GM15510 (cell line): ENCODE results near the gene WDR11.

Experiments used
- POLR2A ChIP-seq: IDR thresholded peaks from 3 replicates; pipeline ENCODE4 v1.6.1; 2011; ENCODE audit warnings: borderline replicate concordance; ENCODE audit not compliant: insufficient read length; ENCODE audit errors: extremely low read depth

Gene WDR11

DNA sequence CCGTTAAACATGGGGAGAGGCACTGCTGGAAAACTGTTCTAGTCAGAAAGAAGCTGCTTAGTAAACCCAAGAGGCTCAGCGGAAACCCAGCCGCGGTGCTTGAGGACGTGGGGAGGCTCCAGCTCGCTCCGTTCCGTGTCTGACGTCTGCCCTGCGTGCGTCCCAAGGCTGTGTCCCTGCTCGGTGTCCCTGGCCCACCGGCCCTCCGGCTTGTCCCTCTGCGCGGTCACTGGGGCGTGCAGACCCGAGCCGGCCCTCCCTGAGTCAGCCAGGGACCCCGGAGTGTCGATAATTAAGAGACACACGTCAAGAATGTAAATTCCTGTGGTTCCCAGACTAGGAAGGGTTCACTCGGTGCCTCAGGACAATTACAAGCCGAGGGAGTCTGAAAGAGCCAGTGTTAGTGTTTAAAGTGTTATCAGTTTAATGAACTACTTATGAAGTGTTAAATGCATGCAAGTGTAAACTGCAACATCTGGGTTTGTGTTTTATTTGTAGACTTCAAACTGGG lies 98.9 kb downstream of the WDR11 start:
- TF ChIP-seq POLR2A: no peak

DNA sequence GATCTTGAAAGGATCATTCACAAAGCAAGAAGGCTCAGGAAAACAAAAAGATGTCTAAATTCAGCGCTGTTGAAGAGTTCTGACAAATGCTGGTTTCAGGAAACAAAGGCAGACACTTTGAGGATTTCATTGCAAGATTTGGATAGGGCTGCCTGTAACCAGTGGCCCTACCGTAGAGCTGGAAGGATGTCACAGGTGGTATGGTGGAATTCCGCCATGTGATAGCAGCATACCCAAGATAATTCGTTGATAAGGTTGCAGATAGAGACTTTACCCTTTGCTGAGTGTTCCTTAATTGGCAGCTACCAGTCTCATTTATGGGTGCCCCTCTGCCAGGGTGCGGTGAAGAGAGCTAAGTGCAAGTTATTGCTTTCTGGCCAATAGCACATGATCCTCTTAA lies 100.1 kb downstream of the WDR11 start:
- no peak for TF ChIP-seq POLR2A

GRCh38 chr10:120953897-120954296 lies 102.7 kb downstream of the WDR11 start:
- no peak for TF ChIP-seq POLR2A
